HG03039 (cell line): ENCODE measurements around the gene TTPAL.
"Not testable (repeated sequence)": the region's sequence is repeated elsewhere in the genome, so short reads cannot be mapped to it uniquely, and the experiment has no call there.

Source experiments
- ATAC-seq: cut with Tn5 transposase; IDR thresholded peaks from one replicate; pipeline ENCODE4 v1.9.1; 2021; ENCODE audit warnings: mild to moderate bottlenecking, moderate library complexity; ENCODE audit not compliant: unreplicated experiment

TTPAL gene

DNA sequence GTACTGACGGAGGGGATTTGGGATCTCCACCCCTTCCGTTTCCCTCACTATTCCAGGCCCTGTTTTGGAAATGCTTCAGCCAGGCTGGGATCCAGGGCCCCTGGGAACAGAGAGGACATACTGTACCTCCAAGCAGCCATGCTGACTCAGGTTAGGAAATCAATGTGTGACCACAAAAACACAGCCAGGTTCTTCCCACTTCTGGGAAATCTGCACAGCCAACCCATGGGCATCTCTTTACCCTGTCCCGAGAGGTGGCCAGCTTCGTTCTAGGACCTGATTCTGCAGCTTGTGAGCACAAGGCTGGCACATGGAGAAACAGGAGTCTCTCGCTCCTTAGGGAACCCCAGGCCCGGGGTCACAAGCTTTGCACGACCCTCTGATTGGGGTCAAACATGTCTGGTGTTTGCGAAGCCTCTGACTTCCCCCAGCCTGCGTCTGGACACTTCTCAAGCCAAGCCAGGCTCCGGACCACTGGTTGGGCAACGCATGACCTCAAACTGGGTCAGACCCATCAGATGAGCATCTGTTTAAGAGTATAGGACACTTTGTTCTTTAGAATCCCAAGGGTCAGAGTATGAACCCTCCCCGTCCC is 8.3 kb upstream of the TTPAL start:
- ATAC-seq: no peak

DNA sequence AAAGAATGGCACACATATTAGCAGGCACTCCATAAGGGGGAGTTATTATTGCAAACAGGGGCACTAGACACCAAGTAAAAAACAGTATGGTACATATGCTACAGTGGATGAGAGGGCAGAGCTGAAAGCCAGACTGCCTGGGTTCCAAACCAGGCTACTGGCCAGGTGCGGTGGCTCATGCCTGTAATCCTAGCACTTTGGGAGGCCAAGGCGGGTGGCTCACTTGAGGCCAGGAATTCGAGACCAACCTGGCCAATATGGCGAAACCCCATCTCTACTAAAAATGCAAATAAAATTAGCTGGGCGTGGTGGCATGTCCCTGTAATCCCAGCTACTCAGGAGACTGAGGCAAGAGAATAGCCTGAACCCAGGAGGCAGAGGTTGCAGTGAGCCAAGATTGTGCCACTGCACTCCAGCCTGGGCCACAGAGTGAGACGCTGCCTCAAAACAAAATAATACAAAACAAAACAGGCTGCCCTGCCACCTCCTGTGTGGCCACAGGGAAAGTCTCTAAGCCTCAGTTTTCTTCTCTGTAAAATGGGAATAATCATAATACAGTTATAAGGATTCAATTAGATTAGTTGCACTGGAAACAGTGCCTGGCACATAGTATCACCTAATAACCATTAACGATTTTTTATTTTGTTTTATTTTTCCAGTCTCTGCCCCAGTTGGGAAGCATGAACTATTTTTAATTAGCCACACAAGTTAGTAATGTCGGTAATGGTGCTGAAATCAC is 7.5 kb upstream of the TTPAL start:
- ATAC-seq: no peak

DNA sequence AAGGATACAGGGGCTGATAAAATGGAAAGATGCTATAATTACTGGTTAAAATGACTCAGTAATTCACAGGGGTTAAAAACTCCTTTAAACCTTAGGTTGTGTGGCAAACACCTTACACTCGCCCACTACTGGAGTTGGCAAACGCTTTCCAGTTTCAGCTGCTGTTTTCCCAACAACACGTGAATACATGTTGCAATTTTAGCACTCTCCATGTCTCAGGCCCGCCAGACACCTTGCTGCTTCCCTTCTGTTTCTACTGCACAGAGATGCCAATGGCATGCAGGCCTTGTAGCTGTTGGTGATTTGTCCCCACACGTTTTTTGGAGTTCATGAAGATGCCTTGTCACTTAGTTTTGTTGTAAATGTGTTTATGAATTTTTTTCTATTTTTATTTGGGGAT is 5.3 kb upstream of the TTPAL start:
- no peak for ATAC-seq

DNA sequence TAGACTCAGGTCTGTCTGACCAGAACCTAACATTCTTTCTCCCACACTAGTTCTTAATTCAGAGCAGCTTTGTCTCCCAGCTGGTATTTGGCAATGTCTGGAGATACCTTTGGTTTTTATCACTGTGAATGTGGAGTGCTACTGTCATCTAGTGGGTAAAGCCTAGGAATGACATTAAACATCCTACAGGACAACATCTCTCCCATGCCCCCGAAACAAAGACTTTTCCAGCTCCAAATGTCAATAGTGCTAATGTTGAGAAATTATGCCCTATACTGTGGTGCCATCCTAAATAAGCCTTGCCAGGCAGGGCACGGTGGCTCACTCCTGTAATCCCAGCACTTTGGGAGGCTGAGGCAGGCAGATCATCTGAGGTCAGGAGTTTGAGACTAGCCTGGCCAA is 4.2 kb upstream of the TTPAL start:
- ATAC-seq: no peak

DNA sequence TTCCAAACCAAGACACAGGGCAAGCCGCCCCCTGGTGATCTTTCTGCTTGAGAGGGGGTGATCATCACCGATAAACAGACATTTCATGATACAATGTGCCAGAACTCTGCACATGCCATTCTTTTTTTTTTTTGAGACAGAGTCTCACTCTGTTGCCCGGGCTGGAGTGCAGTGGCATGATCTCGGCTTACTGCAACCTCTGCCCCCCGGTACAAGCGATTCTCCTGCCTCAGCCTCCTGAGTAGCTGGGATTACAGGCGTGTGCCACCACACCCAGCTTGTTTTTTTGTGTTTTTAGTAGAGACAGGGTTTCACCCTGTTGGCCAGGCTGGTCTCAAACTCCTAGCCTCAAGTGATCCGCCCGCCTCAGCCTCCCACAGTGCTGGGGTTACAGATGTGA is 3.4 kb upstream of the TTPAL start:
- ATAC-seq: not testable (repeated sequence)

DNA sequence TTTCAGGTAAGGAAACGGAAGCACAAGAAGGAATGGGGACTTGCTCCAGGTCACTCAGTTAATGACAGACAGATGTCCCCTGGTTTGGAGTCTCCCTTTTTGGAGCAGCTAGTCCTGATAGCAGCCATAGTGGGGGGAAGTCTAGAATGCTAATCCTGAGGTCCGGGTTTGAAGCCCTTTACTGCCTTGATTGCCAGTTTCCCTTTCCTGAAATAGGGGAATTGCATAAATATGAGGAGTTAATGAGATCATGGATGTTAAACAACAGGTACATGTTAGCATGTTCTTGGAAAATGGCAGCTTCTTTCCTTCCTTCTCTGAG is 341 bp upstream of the TTPAL start:
- ATAC-seq: no peak

DNA sequence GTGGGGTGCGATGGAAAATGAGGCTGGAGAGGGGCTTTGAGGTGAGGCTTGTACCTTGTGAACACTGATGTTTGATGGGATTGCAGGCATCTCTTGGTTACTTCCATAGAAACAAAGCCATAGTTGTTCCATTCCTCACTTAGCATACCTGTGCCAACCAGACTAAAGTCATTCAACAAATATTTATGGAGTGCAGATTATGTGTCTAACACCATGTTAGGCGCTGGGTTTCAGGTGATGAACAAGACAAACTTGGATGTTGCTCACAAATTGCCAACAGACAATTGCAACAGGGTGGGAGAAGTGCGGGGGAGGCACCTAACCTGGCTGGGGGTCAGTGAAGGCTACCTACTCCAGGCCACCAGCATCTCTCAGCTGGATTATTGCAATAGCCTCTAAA is 1.5 kb downstream of the TTPAL start:
- ATAC-seq: no peak

DNA sequence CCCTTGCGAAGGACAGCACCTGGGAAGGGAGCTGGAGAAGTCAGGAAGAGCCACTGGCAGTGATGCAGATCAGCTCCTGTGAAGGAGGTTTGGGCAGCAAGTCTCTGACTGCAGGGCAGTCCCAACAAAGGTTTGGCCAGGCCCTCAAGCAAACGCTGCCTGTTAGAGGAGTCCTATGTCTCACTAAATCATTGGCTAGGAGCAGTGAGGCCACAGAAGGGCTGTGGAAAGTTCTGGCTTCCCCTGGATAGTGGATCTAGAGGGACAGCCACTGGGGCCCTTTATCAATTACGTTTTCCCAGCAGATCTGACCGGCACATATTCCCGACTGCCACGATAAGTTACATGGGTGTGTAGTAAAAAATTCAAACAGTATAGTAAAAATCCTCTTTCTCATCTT is 2.5 kb downstream of the TTPAL start:
- ATAC-seq: no peak

DNA sequence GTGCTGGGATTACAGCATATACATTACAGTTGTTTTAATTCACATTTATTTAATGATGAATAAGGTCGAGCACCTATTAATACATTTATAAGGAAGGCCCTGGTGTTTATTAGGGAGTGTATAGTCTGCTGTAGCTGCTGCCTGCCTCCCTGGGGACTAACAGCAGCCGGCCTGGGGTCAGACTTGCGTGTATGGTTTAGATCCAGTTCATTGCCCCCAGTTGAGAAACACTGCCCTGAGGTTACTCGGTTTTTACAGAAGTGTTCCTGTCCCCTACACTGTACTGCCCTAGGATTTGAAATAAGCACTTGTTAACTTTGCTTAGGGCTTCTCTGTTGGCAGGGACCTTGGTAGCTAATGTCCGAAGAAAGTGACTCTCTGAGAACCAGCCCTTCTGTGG is 4.0 kb downstream of the TTPAL start:
- ATAC-seq: no peak

DNA sequence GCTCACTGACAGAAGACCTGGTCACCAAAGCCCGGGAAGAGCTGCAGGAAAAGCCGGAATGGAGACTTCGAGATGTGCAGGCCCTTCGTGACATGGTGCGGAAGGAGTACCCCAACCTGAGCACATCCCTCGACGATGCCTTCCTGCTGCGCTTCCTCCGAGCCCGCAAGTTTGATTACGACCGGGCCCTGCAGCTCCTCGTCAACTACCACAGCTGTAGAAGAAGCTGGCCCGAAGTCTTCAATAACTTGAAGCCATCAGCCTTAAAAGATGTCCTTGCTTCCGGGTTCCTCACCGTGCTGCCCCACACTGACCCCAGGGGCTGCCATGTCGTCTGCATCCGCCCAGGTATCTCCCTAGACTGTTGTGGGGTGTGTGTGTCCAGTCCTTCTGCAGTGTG is 4.4 kb downstream of the TTPAL start:
- ATAC-seq: no peak

DNA sequence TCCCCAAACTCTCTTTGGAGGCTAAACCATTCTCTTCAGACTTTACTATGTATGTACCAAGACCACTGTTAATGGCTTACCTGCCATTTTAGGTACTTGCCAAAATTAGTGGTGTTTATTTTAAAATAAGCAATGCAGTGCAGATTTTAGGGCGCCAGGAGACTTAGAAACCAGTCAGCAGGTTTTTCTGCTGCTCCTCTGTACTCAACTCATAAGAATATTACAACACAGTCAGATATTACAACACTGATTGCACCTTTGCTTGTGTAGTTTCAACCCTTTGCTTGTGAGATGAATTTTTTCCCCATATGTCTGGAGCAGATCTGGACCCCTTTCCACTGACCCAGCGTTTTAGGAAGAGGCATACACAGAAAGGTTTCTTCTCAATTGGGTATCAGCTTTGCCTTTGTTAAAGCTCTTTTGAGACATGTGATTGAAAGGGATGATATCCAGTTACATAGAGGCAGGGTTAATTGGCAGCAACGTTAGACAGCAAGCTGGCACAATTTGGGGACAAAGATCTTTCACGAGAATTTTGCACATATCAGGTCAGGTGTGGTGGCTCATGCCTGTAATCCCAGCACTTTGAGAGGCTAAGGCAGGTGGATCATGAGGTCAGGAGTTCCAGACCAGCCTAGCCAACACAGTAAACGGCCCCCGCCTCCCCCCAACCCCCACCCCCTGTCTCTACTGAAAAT is 6.2 kb downstream of the TTPAL start:
- ATAC-seq: no peak

DNA sequence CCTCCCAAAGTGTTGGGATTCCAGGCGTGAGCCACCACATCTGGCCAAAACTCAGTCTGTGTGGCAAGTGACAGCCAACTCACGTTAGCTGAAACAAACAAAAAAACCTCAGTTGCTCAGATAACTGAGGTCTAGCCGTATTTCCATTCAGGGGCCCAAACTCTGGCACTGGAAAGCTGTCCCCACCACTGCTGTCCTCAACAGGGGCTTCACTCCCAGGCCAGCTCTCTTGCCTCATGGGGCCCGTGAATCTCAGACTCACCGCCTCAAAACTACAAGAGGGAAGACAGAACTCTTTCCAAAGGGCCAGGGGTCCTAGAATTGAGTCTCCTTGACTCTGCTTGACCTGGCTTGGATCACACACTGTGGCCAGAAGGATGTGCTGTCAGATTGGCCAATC is 7.4 kb downstream of the TTPAL start:
- no peak for ATAC-seq

DNA sequence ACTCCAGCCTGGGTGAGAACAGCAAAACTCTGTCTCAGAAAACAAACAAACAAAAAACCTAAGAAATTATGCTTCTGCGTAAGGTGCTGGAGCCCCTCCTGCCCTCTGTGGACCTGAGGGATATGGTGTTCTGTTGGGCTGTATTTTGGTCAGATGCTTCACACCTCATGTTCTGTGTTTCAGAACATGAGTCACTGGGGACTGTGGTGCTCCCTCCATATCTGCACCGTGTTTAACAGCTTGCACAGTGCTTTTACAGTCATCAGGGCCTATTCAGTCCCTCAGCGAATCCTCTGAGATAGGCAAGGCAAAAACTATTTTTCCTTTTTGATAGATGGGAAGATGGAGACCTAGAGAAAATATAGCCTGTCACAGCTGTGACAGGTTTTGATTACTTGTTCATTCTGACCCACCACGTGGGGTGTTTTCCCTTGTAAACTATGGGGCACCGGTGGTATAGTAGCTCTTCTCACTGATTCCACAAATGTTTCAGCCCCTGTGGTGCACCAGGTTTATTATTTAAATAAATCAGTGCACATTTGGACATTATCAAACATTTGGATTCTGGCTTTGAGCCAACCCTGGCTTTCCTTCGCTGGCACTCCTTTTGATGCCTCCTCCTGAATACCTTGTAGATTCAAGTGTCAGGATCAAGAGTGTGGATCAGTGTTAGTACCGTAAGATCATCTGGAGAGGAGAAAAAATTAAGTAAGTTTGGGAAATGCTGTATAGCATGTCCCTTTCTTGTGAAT is 9.6 kb downstream of the TTPAL start:
- ATAC-seq: no peak

DNA sequence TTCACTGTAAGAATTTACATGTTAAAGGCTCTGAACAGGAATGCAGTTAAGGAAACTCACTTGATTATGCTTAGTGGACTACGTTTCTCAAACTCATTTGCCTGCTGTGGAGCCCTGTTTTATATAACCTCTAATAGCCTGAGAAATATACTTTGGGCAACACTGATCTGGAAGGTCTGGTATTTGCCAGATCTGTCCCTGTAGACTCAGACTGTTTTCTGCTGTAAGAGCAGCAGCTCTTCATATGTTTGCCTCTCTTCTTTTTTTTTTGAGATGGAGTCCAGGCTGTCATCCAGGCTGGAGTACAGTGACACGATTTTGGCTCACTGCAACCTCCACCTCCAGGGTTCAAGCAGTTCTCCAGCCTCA is 10.1 kb downstream of the TTPAL start:
- no peak for ATAC-seq

DNA sequence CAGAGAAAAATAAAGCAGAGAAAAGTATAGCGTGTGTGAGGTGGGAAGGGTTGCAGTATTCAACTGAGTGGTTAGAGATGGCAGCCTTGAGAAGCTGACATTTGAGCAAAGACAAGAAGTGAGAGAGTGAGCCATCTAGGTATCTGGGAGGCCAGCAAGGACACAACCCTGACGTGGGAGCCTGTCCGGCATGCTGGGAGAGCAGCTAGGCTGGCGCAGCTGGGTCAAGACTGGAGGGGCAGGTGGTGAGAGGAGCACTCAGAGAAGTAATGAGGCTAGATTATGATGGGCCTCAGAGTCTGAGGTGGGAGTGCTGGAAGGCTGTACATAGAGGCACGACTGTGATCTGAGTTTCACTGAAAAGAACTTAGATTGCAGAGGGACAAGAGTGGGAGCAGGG is 12.9 kb downstream of the TTPAL start:
- no peak for ATAC-seq

DNA sequence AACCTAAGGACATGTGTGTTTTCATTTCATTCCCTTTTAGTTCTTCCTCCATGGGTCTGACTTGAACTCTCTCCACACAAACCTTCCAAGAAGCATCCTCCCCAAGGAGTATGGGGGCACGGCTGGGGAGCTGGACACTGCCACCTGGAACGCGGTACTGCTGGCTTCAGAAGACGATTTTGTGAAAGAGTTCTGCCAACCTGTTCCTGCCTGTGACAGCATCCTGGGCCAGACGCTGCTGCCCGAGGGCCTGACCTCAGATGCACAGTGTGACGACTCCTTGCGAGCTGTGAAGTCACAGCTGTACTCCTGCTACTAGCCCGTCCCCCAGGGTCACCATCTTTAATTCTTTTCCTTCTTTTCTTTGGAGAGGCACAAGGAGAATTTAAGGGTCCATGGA is 13.5 kb downstream of the TTPAL start:
- ATAC-seq: no peak

DNA sequence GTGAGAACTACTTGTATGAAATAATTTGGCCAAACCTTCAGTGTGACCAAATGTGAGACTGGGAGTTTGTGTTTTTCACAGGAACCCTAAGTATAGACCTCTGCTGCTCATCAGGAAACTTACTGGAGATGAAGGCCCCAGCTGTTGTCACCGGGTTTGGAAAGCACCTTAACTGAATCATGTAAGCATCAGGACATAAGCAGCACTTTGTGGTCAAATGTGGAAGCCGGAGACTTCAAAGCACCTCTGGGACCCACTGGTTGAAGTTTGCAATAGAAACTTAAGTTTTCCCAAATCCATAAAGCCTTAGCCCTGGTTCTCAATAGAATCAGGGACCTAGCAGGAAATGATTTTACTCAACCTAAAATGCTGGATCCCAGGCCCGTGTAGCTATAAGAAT is 14.3 kb downstream of the TTPAL start:
- no peak for ATAC-seq

DNA sequence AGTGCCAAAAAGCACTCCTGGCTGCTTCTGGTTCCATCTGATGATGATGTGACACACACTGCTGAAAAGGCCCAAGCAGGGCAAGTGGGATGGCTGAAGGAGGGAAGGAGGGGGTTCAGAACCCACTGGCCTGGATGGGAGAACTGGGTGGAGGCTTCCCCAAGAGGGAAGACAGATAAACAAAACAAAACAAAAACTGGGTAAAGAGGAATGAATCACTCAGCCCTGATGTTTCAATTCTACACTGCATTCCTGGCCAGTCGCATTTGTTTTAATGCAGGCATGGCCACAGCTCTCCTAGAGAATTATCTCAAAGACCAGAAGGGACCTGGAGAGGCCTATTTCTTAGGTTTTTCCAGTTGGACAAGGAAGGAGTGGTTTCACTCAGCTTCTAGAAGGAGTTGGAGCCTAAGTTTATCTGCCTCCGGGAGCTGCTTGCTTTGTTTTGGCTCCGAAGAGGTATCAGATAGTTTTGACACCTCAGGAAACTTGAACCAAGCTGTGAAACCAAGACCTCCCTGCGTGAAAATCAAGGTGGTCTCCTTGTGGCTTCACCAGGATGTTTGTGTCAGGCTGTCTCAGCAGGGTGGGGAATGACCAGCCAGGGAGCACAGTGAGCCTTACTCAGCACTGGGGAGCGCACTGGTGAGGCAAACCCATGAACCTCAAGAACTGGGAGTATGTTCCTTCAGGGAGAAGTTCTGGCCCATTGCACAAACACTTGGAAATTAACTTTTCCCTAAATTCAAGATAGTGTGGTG is 16.1 kb downstream of the TTPAL start:
- ATAC-seq: no peak

DNA sequence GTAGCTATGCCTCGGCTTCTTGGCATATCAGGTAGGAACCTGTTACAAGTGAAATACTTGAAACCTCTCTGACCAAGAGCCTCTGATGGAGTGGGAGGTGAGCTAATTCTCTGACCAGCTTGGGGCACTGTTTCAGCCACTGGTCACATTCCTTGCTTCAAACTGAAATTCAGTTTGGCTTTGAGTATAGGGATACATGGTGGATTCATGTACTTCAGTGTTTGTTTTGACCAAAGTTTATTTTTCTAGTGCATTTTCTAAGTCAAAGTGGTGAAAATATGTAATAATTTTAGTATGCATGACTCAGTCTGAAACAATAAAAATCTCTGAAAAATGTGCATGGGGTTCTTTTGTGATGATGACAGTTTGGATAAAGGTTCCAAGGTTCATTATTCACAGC is 18.6 kb downstream of the TTPAL start:
- no peak for ATAC-seq

DNA sequence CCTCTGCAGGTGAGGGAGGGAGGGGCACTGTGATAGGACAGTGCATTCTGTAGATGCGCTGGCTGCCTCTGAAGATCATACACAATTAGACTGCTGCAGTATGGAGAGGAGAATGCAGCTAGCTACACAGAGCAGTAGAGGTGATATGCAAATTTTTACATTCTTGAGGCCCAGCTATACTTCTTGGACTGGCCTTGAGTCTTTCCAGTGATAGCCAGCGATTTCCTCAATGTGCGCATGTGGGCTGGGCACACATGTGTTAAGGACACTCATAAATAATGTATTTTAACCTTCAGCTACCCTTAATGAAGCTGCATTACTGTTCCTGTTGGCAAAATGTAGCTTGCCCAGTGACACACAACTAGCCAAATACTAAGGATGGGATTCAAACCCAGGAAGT is 19.0 kb downstream of the TTPAL start:
- no peak for ATAC-seq

DNA sequence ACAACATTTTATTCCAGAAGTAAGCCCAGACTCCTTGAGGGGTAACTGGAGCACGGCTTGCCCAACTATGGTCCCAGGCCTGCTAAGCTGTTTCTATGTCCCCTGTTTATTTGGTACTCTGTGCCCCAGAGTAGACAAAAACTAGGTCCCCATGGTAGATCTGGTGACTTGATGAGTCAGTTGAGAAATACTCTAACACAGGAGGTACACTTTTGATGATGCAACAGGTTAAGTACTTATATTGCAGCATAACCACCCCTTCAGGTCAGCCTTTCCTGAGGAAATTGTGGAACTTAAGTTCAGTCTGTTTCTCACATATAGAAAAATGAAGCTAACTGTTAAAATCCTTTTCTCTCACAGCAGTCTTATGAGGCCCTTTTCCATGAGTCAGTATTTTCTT is 19.6 kb downstream of the TTPAL start:
- ATAC-seq: no peak
